Measurements from ENCODE around the gene GDA. TPM values are rescaled to one million over a fixed set of nuclear protein-coding genes. Genes with fewer than 3 reads are reported as not detected.

The GDA gene
- total RNA-seq, 1 donor from 2014 or later = 2.7 TPM

- H3K36me3 Mint-ChIP-seq = no peaks in the 10 kb centered on the region
- no peak overlapping the region for H3K4me2 ChIP-seq
- H2AFZ ChIP-seq (replicated peaks) = no peak overlapping the region
- no peaks in the 10 kb centered on the region for H3K4me1 ChIP-seq
- no peak overlapping the region for H3K4me3 ChIP-seq
- no peak overlapping the region for H3K27ac Mint-ChIP-seq
- no peaks in the 10 kb centered on the region for H3K9me3 Mint-ChIP-seq
- no peaks in the 10 kb centered on the region for H3K36me3 ChIP-seq
- H3K27me3 ChIP-seq = no peaks in the 10 kb centered on the region
- no peaks in the 10 kb centered on the region for H3K4me1 Mint-ChIP-seq
- TF ChIP-seq EZH2 (IDR thresholded peaks at IDR 0.05) (no peak), CTCF (IDR thresholded peaks at IDR 0.05) (no peak), EZH2phosphoT487 (IDR thresholded peaks at IDR 0.05) (no peak)
- no peak for DNase-seq (ENCODE audit: low spot score)
- no peaks in the 10 kb centered on the region for H3K27me3 Mint-ChIP-seq (ENCODE audit: insufficient read depth, low read depth)
- H4K20me1 ChIP-seq (ENCODE audit: low read depth) = no peaks in the 10 kb centered on the region
- no peaks in the 10 kb centered on the region for H3K9me3 ChIP-seq (ENCODE audit: low read depth)
- H3K27ac ChIP-seq = no peak overlapping the region
- H3K4me3 Mint-ChIP-seq = no peak overlapping the region
- no peaks in the 10 kb centered on the region for H3F3A ChIP-seq (ENCODE audit: low read depth)
- no peaks in the 10 kb centered on the region for H3K79me2 ChIP-seq (ENCODE audit: low read depth)
- no peak overlapping the region for H3K9ac ChIP-seq
Measured at GRCh38 chr9:72128526-72128925, 20.7 kb upstream of the GDA start.

GRCh38 chr9:72129271-72130156 lies 19.7 kb upstream of the GDA start:
- H3K4me3 Mint-ChIP-seq = no peak overlapping the region
- Histone ChIP-seq H3F3A (ENCODE audit: low read depth) (no peaks in the 10 kb centered on the region), H4K20me1 (ENCODE audit: low read depth) (no peaks in the 10 kb centered on the region), H3K4me1 (no peaks in the 10 kb centered on the region), H2AFZ (replicated peaks) (no peak overlapping the region), H3K27ac (no peak overlapping the region), H3K4me2 (no peak overlapping the region), H3K9ac (no peak overlapping the region), H3K4me3 (no peak overlapping the region), H3K27me3 (no peaks in the 10 kb centered on the region), H3K79me2 (ENCODE audit: low read depth) (no peaks in the 10 kb centered on the region), H3K36me3 (no peaks in the 10 kb centered on the region), H3K9me3 (ENCODE audit: low read depth) (no peaks in the 10 kb centered on the region)
- no peaks in the 10 kb centered on the region for H3K36me3 Mint-ChIP-seq
- peaks cover 1% of the 10 kb centered on the region for H3K27me3 Mint-ChIP-seq (ENCODE audit: insufficient read depth, low read depth)
- no peaks in the 10 kb centered on the region for H3K9me3 Mint-ChIP-seq
- no peak for TF ChIP-seq EZH2 (IDR thresholded peaks at IDR 0.05)
- no peak for TF ChIP-seq EZH2phosphoT487 (IDR thresholded peaks at IDR 0.05)
- no peak for TF ChIP-seq CTCF (IDR thresholded peaks at IDR 0.05)
- no peaks in the 10 kb centered on the region for H3K4me1 Mint-ChIP-seq
- no peak for DNase-seq (ENCODE audit: low spot score)
- H3K27ac Mint-ChIP-seq = no peak overlapping the region

- H3K27ac Mint-ChIP-seq = no peak overlapping the region
Measured at GRCh38 chr9:72130321-72130720, 18.9 kb upstream of the GDA start.

More at GRCh38 chr9:72130321-72130720, 18.9 kb upstream of the GDA start:
- no peaks in the 10 kb centered on the region for H3K4me1 Mint-ChIP-seq
- no peaks in the 10 kb centered on the region for H3K36me3 Mint-ChIP-seq
- TF ChIP-seq CTCF (IDR thresholded peaks at IDR 0.05) (no peak), EZH2 (IDR thresholded peaks at IDR 0.05) (no peak), EZH2phosphoT487 (IDR thresholded peaks at IDR 0.05) (no peak)
- DNase-seq (ENCODE audit: low spot score) = no peak
- Histone ChIP-seq H3K36me3 (no peaks in the 10 kb centered on the region), H3K9me3 (ENCODE audit: low read depth) (no peaks in the 10 kb centered on the region), H3K27ac (no peak overlapping the region), H3K9ac (no peak overlapping the region), H3K4me2 (no peak overlapping the region), H3K4me1 (no peaks in the 10 kb centered on the region), H3K4me3 (no peak overlapping the region), H3K79me2 (ENCODE audit: low read depth) (no peaks in the 10 kb centered on the region), H2AFZ (replicated peaks) (no peak overlapping the region), H3K27me3 (no peaks in the 10 kb centered on the region), H3F3A (ENCODE audit: low read depth) (no peaks in the 10 kb centered on the region), H4K20me1 (ENCODE audit: low read depth) (no peaks in the 10 kb centered on the region)
- H3K27me3 Mint-ChIP-seq (ENCODE audit: insufficient read depth, low read depth) = peaks cover 2% of the 10 kb centered on the region
- H3K4me3 Mint-ChIP-seq = no peak overlapping the region
- no peaks in the 10 kb centered on the region for H3K9me3 Mint-ChIP-seq

All from neural progenitor cell (in vitro differentiated cells).